OCI-LY1 (cell line): ENCODE data around the gene EVC.

Source experiments
- EZH2 ChIP-seq: fragments of 200-600 bp; sonication (generic), shearing (Covaris generic); IDR thresholded peaks from 2 replicates; pipeline ENCODE4 v1.8.0; 2017; ENCODE audit warnings: borderline replicate concordance, mixed run types, mild to moderate bottlenecking, antibody characterized with exemption, low read length, moderate library complexity, mixed read lengths
- TF ChIP-seq, protein P1 (sequence below): fragments of 200-600 bp; sonication (generic), shearing (Covaris generic); IDR thresholded peaks from 2 replicates; pipeline ENCODE4 v1.5.1; 2017; ENCODE audit warnings: mild to moderate bottlenecking, antibody characterized with exemption, low read length, moderate library complexity, mixed read lengths

DNA sequence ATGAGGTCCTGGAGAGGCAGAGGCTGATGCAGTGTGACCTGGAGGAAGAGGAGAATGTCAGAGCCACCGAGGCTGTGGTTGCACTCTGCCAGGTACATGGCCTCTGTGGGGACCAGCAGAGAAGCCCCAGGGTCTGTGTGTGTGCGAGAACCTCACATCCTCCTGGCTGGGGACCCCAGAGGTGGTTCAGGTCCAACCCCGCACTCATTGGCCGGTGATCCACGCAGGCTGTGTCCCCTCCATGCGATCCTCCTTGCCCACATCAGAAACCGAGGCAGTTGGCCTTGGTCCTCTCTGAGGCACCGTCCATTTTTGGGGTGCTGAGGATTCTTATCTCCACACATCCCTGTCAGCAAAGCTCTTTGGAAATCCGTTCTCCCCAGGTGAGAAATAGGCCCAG is 45.3 kb downstream of the EVC start:
- TF ChIP-seq EZH2 = no peak
- TF ChIP-seq, protein P1, sequence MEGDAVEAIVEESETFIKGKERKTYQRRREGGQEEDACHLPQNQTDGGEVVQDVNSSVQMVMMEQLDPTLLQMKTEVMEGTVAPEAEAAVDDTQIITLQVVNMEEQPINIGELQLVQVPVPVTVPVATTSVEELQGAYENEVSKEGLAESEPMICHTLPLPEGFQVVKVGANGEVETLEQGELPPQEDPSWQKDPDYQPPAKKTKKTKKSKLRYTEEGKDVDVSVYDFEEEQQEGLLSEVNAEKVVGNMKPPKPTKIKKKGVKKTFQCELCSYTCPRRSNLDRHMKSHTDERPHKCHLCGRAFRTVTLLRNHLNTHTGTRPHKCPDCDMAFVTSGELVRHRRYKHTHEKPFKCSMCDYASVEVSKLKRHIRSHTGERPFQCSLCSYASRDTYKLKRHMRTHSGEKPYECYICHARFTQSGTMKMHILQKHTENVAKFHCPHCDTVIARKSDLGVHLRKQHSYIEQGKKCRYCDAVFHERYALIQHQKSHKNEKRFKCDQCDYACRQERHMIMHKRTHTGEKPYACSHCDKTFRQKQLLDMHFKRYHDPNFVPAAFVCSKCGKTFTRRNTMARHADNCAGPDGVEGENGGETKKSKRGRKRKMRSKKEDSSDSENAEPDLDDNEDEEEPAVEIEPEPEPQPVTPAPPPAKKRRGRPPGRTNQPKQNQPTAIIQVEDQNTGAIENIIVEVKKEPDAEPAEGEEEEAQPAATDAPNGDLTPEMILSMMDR = no peak
